ENCODE results near the gene FAT4. TPM values are rescaled to one million over a fixed set of nuclear protein-coding genes. Genes with fewer than 3 reads are reported as not detected.

FAT4 gene, protein sequence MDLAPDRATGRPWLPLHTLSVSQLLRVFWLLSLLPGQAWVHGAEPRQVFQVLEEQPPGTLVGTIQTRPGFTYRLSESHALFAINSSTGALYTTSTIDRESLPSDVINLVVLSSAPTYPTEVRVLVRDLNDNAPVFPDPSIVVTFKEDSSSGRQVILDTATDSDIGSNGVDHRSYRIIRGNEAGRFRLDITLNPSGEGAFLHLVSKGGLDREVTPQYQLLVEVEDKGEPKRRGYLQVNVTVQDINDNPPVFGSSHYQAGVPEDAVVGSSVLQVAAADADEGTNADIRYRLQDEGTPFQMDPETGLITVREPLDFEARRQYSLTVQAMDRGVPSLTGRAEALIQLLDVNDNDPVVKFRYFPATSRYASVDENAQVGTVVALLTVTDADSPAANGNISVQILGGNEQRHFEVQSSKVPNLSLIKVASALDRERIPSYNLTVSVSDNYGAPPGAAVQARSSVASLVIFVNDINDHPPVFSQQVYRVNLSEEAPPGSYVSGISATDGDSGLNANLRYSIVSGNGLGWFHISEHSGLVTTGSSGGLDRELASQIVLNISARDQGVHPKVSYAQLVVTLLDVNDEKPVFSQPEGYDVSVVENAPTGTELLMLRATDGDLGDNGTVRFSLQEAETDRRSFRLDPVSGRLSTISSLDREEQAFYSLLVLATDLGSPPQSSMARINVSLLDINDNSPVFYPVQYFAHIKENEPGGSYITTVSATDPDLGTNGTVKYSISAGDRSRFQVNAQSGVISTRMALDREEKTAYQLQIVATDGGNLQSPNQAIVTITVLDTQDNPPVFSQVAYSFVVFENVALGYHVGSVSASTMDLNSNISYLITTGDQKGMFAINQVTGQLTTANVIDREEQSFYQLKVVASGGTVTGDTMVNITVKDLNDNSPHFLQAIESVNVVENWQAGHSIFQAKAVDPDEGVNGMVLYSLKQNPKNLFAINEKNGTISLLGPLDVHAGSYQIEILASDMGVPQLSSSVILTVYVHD (N-terminal part only)
- total RNA-seq = 9.8 TPM

DNA sequence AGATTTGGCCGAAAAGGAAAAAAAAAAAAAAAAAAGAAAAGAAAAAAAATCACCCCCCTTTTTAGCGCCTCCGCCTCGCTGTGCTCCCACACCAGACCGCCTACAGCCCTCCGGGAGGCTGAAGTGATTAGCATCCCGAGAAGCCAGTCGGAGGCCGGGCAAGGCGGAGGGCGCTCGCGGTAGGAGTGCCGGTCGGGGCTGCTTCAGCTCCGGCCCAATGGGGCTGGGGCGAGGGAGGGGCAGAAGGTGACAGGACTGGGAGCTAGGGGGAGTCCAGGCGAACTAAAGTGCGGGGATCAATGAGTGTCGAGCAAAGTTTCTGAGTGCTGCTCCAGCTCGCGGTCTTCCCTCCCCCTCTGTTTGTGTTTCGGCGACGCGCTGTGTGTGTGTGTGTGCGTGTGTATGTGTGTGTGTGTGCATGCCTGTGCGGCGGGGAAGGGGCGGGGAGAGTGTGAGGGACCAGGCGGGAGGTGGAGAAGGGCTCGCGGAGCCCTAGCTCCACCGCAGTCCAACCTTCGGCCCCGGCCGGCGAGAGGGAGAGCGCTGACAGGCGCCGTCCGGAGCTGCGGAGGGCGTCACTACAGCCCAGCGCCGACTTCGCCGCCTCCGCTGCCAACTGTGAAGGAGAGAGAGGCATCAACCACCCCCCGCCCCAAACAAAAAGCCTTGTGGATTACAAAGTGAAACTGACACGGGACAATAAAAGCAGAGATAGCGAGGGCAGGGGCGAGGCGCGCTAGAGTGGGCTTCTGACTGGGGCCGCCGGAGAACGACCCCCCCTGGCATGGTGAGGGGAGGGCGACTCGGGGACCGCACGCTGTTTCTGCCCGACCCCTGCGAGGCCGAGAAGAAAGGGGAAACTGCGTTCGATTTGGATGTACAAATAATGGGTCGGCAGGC lies at the start of gene FAT4:
Gene FAT4 (plus strand): TSS at position 280 of the 900 bp plus-strand sequence. CDS start 1,457 bp downstream, outside the sequence.
- DNase-seq (ENCODE audit: extremely low spot score in 2 of 2) = peak in 1 of 2 donors; percentile 97
- intact Hi-C loops (cut with DNase I) = loop anchor here (10.0 kb wide), 1 partner anchor 420 kb away; no protein-coding TSS in a partner anchor
- Histone ChIP-seq H3K27ac (peak within 1 kb of the TSS; percentile 89), H3K9me3 (no peaks in the 10 kb centered on the region), H3K36me3 (no peaks in the 10 kb centered on the region), H3K4me3 (peak within 1 kb of the TSS; percentile 73 to 91), H3K27me3 (no peaks in the 10 kb centered on the region), H3K4me1 (peaks cover 39% of the 10 kb centered on the region)
- TF ChIP-seq POLR2AphosphoS5 (IDR thresholded peaks at IDR 0.05; ENCODE audit: insufficient read depth in 1 of 2, low read depth in 1 of 2) (peak; percentile 49 to 77), POLR2A (IDR thresholded peaks at IDR 0.05) (peak in 1 of 2 donors; percentile 53)
- TF ChIP-seq, protein P1, sequence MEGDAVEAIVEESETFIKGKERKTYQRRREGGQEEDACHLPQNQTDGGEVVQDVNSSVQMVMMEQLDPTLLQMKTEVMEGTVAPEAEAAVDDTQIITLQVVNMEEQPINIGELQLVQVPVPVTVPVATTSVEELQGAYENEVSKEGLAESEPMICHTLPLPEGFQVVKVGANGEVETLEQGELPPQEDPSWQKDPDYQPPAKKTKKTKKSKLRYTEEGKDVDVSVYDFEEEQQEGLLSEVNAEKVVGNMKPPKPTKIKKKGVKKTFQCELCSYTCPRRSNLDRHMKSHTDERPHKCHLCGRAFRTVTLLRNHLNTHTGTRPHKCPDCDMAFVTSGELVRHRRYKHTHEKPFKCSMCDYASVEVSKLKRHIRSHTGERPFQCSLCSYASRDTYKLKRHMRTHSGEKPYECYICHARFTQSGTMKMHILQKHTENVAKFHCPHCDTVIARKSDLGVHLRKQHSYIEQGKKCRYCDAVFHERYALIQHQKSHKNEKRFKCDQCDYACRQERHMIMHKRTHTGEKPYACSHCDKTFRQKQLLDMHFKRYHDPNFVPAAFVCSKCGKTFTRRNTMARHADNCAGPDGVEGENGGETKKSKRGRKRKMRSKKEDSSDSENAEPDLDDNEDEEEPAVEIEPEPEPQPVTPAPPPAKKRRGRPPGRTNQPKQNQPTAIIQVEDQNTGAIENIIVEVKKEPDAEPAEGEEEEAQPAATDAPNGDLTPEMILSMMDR (IDR thresholded peaks at IDR 0.05) = peak in 1 of 3 experiments; percentile 17

DNA sequence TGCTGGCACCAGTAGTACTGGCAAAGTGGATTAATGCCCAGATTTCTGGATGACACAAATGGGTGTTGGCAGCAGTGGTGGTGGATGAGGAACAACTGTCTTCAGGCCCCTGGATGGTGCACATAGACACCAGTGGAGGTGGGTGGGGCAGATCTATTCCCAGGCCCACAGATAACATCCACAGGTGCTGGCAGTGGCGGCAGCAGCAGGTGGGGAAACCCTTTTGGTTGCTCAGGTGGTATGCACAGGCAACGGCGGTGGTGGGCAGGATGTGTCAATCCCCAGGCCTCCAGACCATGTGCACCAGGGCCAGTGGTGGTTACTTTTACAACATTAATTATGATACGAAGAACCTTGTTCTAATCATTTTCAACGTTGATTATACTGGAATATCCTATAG lies 48.9 kb upstream of the FAT4 start:
- no peaks in the 10 kb centered on the region for H3K27me3 ChIP-seq
- no peak overlapping the region for H3K4me3 ChIP-seq
- H3K27ac ChIP-seq = no peak overlapping the region
- DNase-seq (ENCODE audit: extremely low spot score in 2 of 2) = no peak
- H3K9me3 ChIP-seq = no peaks in the 10 kb centered on the region
- H3K36me3 ChIP-seq = no peaks in the 10 kb centered on the region
- TF ChIP-seq, protein P1 (IDR thresholded peaks at IDR 0.05) = no peak
- no peak for TF ChIP-seq POLR2A (IDR thresholded peaks at IDR 0.05)
- no peaks in the 10 kb centered on the region for H3K4me1 ChIP-seq
- intact Hi-C loops (cut with DNase I) = no loop called here

DNA sequence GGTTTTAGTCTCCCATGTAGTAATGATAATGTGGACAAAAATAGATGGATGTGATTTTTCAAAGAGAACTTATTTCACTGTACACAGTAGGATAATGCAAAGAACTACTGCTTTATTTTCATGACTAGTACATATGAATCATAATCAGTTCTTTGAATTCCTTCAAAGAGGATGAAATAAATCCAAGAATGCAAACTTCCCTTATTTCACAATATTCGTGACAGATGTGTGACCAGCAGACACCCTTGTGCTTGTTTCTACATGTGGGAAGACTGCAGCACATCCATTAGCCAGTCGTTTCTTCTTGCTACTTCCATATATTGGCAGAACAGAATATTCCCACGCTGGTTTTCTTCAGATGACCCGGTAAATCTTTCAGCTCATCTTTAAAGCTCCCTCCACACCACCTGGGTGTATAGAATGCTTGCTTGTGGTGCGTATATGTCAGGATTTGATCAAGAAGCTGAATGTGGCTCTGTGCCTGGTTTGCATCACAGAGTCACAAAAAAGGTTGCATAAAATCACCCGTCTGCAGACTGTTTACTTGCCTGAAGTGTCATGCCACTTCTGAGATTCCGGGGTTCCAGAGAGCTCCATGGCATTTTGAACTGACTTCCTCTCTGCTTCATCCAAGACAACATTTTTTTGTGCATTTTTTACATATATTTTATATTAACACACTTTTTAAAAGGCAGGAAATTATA lies 47.7 kb upstream of the FAT4 start:
- DNase-seq (ENCODE audit: extremely low spot score in 2 of 2) = no peak
- Histone ChIP-seq H3K4me3 (no peak overlapping the region), H3K4me1 (no peaks in the 10 kb centered on the region), H3K36me3 (no peaks in the 10 kb centered on the region), H3K9me3 (no peaks in the 10 kb centered on the region), H3K27me3 (no peaks in the 10 kb centered on the region), H3K27ac (no peak overlapping the region)
- TF ChIP-seq POLR2AphosphoS5 (IDR thresholded peaks at IDR 0.05; ENCODE audit: insufficient read depth in 1 of 2, low read depth in 1 of 2) (peak in 1 of 2 donors; percentile 82), POLR2A (IDR thresholded peaks at IDR 0.05) (no peak)
- intact Hi-C loops (cut with DNase I) = no loop called here

DNA sequence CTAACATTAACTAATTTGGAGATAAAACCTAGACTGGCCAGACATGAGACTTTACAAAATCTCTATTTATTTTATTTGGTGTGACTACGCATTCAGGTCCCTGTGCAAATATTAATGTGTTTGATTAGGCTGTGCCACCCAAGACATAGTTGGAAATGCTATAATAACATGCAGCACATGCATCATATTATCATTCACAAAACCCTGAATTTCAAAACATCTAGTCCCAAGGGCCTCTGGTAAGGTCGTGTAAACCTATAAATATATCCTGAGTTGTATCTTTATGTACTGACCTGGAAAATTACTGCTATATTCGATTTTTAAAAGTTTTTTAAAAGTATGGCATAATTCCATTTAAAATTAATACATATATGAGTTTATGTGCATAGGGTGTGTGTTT lies 47.1 kb upstream of the FAT4 start:
- H3K27ac ChIP-seq = no peak overlapping the region
- no peaks in the 10 kb centered on the region for H3K36me3 ChIP-seq
- H3K4me3 ChIP-seq = no peak overlapping the region
- no peak for DNase-seq (ENCODE audit: extremely low spot score in 2 of 2)
- no peaks in the 10 kb centered on the region for H3K27me3 ChIP-seq
- H3K9me3 ChIP-seq = no peaks in the 10 kb centered on the region
- no peaks in the 10 kb centered on the region for H3K4me1 ChIP-seq
- intact Hi-C loops (cut with DNase I) = no loop called here
- TF ChIP-seq, protein P1 (IDR thresholded peaks at IDR 0.05) = no peak
- TF ChIP-seq POLR2AphosphoS5 (IDR thresholded peaks at IDR 0.05; ENCODE audit: insufficient read depth in 1 of 2, low read depth in 1 of 2) (no peak), POLR2A (IDR thresholded peaks at IDR 0.05) (no peak)

Data from vagina (tissue), 2 donors.